ENCODE results near the gene KRT78.

DNA sequence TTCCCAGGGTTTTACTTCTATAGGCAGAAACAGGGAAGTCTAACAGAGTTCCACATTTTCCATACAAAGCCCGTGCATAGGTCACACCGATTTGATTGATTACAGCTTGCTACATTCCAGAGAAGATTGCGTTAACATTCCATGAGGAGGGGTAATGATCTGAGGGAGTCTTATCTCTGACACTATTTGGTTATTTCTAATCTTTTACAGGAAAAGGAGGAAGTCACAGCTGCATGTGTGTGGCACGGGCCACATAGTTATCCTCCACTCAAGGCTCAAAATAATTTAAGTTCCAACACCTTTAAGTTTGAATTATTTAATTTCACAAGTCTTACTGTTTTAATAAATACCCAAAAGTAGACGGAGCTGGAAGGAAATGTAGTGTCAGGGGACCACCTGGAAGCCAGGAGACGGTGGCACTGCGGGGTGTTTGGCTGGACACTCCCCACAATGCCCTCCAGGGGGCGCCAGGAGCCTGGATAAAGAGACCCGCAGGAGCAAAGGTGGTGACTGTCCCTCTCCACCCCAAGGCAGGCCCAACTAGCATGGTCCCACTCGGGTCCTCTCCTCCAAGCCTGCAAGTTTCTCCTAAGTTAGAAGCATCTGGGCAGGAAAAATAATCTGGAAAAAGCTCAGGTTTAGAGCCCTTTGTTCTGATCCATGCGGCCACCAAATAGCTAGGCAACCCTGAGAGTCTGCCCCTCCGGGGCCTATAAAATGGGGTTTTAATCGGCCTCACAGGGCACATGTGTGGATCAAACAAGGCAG is 35.9 kb upstream of the KRT78 start:
- no peak for TF ChIP-seq GATA2 (IDR thresholded peaks at IDR 0.05; ENCODE audit: low read depth, low read length)
- no peak for TF ChIP-seq GATA3 (IDR thresholded peaks at IDR 0.05; ENCODE audit: low read depth, low read length)

All from SH-SY5Y (cell line).